Liver (tissue), 9 donors: ENCODE measurements around the gene PPP2R2C. TPM values are rescaled to one million over a fixed set of nuclear protein-coding genes. Genes with fewer than 3 reads are reported as not detected.

Source experiments
- DNase-seq: peaks from one replicate; pipeline ENCODE4 v3.0.0-alpha.2; 2017; ENCODE audit warnings: low spot score
- H3K27ac ChIP-seq, 2 donors: one replicate each; pipeline ENCODE4 v1.7.0; 2013; ENCODE audit warnings: inconsistent platforms in 2 of 2, low read length in 2 of 2, control low read depth in 1 of 2, low read depth in 1 of 2, mild to moderate bottlenecking in 1 of 2
- H3K27me3 ChIP-seq, 4 donors: one replicate each; pipeline versions ENCODE4 v1.6.1 to v1.7.0; 2013; ENCODE audit warnings: low read length in 3 of 4, inconsistent platforms in 1 of 4, mild to moderate bottlenecking in 1 of 4, moderate library complexity in 1 of 4; ENCODE audit not compliant: control insufficient read depth in 4 of 4, insufficient read depth in 4 of 4
- H3K36me3 ChIP-seq, 4 donors: one replicate each; pipeline versions ENCODE4 v1.6.1 to v1.7.0; 2013; ENCODE audit warnings: low read length in 3 of 4, mild to moderate bottlenecking in 3 of 4, low read depth in 1 of 4, moderate library complexity in 1 of 4; ENCODE audit not compliant: control insufficient read depth in 4 of 4, insufficient read depth in 3 of 4
- H3K4me1 ChIP-seq, 4 donors: one replicate each; pipeline versions ENCODE4 v1.6.1 to v1.7.0; 2013; ENCODE audit warnings: low read length in 3 of 4, mild to moderate bottlenecking in 3 of 4, moderate library complexity in 1 of 4; ENCODE audit not compliant: control insufficient read depth in 4 of 4, insufficient read depth in 4 of 4
- H3K4me3 ChIP-seq, 3 donors: one replicate each; pipeline versions ENCODE4 v1.6.1 to v1.7.0; 2013; ENCODE audit warnings: low read length in 3 of 3, control low read depth in 1 of 3, low read depth in 1 of 3, mild to moderate bottlenecking in 1 of 3
- H3K9ac ChIP-seq, 2 donors: one replicate each; pipeline ENCODE4 v1.7.0; 2013; ENCODE audit warnings: low read length in 2 of 2, mild to moderate bottlenecking in 2 of 2, moderate library complexity in 2 of 2, control low read depth in 1 of 2, low read depth in 1 of 2
- H3K9me3 ChIP-seq, 4 donors: one replicate each; pipeline versions ENCODE4 v1.6.1 to v1.7.0; 2013; ENCODE audit warnings: low read length in 3 of 4; ENCODE audit not compliant: control insufficient read depth in 4 of 4
- ATF3 ChIP-seq: IDR thresholded peaks from 2 replicates; pipeline ENCODE4 v1.6.1; 2016; ENCODE audit warnings: antibody characterized with exemption
- CTCF ChIP-seq: fragments of 150-350 bp; IDR thresholded peaks from 2 replicates; pipeline ENCODE4 v1.5.1; 2017; ENCODE audit warnings: improper control_type of control experiment, low read depth, low read length; ENCODE audit not compliant: missing input control
- FOXA1 ChIP-seq: IDR thresholded peaks from 2 replicates; pipeline ENCODE4 v1.6.1; 2016; ENCODE audit warnings: antibody characterized with exemption
- FOXA2 ChIP-seq: IDR thresholded peaks from 2 replicates; pipeline ENCODE4 v1.6.1; 2016; ENCODE audit warnings: antibody characterized with exemption
- HNF4A ChIP-seq, 2 donors: conservative IDR thresholded peaks; 2 replicates each; pipeline ENCODE4 v1.6.1; 2016; ENCODE audit warnings: antibody characterized with exemption in 2 of 2, mild to moderate bottlenecking in 2 of 2
- HNF4G ChIP-seq: IDR thresholded peaks from 2 replicates; pipeline ENCODE4 v1.6.1; 2016; ENCODE audit warnings: antibody characterized with exemption
- JUND ChIP-seq, 2 donors: IDR thresholded peaks; 2 replicates each; pipeline ENCODE4 v1.6.1; 2016; ENCODE audit warnings: antibody characterized with exemption in 2 of 2
- NR2F2 ChIP-seq: IDR thresholded peaks from 2 replicates; pipeline ENCODE4 v1.6.1; 2016; ENCODE audit warnings: antibody characterized with exemption
- RAD21 ChIP-seq, 2 donors: IDR thresholded peaks; 2 replicates each; pipeline ENCODE4 v1.6.1; 2016; ENCODE audit warnings: antibody characterized with exemption in 2 of 2, mild to moderate bottlenecking in 2 of 2
- REST ChIP-seq: IDR thresholded peaks from 2 replicates; pipeline ENCODE4 v1.6.1; 2016; ENCODE audit warnings: antibody characterized with exemption, mild to moderate bottlenecking
- RXRA ChIP-seq, 2 donors: IDR thresholded peaks; 2 replicates each; pipeline ENCODE4 v1.6.1; 2017 to 2018; ENCODE audit warnings: antibody characterized with exemption in 2 of 2, mild to moderate bottlenecking in 1 of 2
- SP1 ChIP-seq: IDR thresholded peaks from 2 replicates; pipeline ENCODE4 v1.6.1; 2018; ENCODE audit warnings: antibody characterized with exemption, mild to moderate bottlenecking
- TAF1 ChIP-seq: conservative IDR thresholded peaks from 2 replicates; pipeline ENCODE4 v1.6.1; 2016; ENCODE audit warnings: antibody characterized with exemption, mild to moderate bottlenecking
- YY1 ChIP-seq: IDR thresholded peaks from 2 replicates; pipeline ENCODE4 v1.6.1; 2016; ENCODE audit warnings: antibody characterized with exemption, mild to moderate bottlenecking
- WGBS: extraction: QIAGEN DNeasy Blood & Tissue Kit; methylation state at CpG from one replicate; pipeline ENCODE4 v1.1.7; 2013; 5-methylcytosine and 5-hydroxymethylcytosine counted together
- polyA plus RNA-seq, 2 donors: library from polyadenylated mRNA; stranded (reverse) in 1 of 2; unstranded in 1 of 2; fragments of 200-250 nt in 1 of 2; fragments of >200 nt in 1 of 2; fragmentation: Nextera tagmentation in 1 of 2; extraction: Ambion mirVana in 1 of 2; gene quantifications; one replicate each; pipeline versions ENCODE4 v1.2.1 to v1.2.3, GENCODE V29; 2013 to 2015
- total RNA-seq, 2 donors: library from RNA; depleted of rRNA; stranded (reverse); fragments of >200 nt; gene quantifications; one replicate each; pipeline ENCODE4 v1.2.3, GENCODE V29; 2014
- donor health status: healthy.
- donor health status: healthy.
- donor health status: healthy.
- donor health status: healthy.
- donor health status: healthy.

The PPP2R2C gene
- total and polyA plus RNA-seq, 4 donors, result under 0.01 to 0.01 TPM; not detected in 2

- Histone ChIP-seq H3K36me3 (no peaks in the 10 kb centered on the region), H3K4me3 (no peak overlapping the region), H3K27me3 (no peaks in the 10 kb centered on the region), H3K27ac (no peak overlapping the region), H3K4me1 (peaks cover 0 to 4% (median 0%) of the 10 kb centered on the region in 4 donors), H3K9ac (no peak overlapping the region), H3K9me3 (peaks cover 0 to 2% (median 0%) of the 10 kb centered on the region in 4 donors)
- WGBS, result 65% methylated on average over 12 of the region's 12 CpGs
- no peak for TF ChIP-seq NR2F2
- no peak for TF ChIP-seq SP1
- no peak for TF ChIP-seq CTCF
- no peak for TF ChIP-seq FOXA2
- no peak for TF ChIP-seq YY1
- no peak for TF ChIP-seq RXRA (IDR thresholded peaks at IDR 0.05)
- DNase-seq, result no peak
Measured at GRCh38 chr4:6335040-6335590, 137.3 kb downstream of the PPP2R2C start.

- no peak for DNase-seq
- Histone ChIP-seq H3K9ac (no peak overlapping the region), H3K9me3 (peaks cover 0 to 2% (median 0%) of the 10 kb centered on the region in 4 donors), H3K4me1 (peaks cover 0 to 4% (median 0%) of the 10 kb centered on the region in 4 donors), H3K4me3 (no peak overlapping the region), H3K36me3 (no peaks in the 10 kb centered on the region), H3K27me3 (no peaks in the 10 kb centered on the region), H3K27ac (no peak overlapping the region)
- 68% methylated on average over 5 of the region's 5 CpGs for WGBS
- no peak for TF ChIP-seq HNF4G
- TF ChIP-seq RXRA (IDR thresholded peaks at IDR 0.05), result no peak
- TF ChIP-seq SP1, result no peak
- TF ChIP-seq HNF4A (conservative IDR thresholded peaks at IDR 0.05), result no peak
- TF ChIP-seq RAD21 (IDR thresholded peaks at IDR 0.05), result no peak
- no peak for TF ChIP-seq REST
- TF ChIP-seq CTCF, result no peak
- no peak for TF ChIP-seq ATF3
- no peak for TF ChIP-seq FOXA1
- TF ChIP-seq TAF1, result no peak
- TF ChIP-seq JUND (IDR thresholded peaks at IDR 0.05), result no peak
Measured at GRCh38 chr4:6334203-6334887, 138.1 kb downstream of the PPP2R2C start.
